ENCODE results near the gene PHACTR1.

The PHACTR1 gene

DNA sequence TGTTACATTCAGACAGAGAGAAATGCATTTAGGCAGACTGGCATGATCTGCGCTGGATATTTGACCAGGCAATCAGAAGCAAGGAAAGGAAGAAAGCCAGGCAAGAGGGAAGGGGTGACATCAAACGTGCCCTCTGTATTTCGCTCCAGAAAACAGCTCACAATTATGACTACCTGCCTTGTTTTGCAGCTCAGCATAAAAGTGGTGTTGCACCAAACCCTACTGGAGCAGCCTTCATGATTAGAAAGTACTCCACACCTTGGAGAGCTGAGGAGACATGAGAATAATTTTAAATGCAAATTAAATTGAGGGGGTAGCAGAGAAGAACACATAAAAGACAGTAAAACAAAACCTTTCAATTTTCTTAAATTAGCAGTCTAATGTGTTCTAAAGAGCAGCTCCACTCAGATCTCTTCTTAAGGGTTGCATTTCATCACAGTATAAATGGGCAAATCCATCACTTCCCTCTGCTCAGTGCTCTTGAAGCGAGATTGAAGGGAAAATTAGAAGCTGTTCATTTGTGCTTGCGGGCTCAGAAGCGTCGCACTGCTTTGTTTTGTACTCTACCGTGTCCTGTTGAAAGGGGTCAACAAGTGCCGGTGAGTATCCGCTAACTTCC is at the start of gene PHACTR1:
Gene PHACTR1, plus strand, starts transcription at position 470 of the 619 bp plus-strand sequence.
- Histone ChIP-seq H3K4me1 (ENCODE audit: insufficient read depth, low read length) (peaks cover 8% of the 10 kb centered on the region; the same call in 1 of the 2 replicates), H3K4me3 (ENCODE audit: low read length) (no peak within 1 kb of the TSS), H3K27ac (ENCODE audit: low read length) (no peak within 1 kb of the TSS), H3K27me3 (ENCODE audit: insufficient read depth, low read length) (no peaks in the 10 kb centered on the region), H3K9ac (ENCODE audit: low read depth, low read length) (no peak within 1 kb of the TSS), H3K9me3 (ENCODE audit: insufficient read depth, low read depth, low read length) (no peaks in the 10 kb centered on the region), H3K36me3 (ENCODE audit: insufficient read depth, low read depth, low read length) (no peaks in the 10 kb centered on the region)

DNA sequence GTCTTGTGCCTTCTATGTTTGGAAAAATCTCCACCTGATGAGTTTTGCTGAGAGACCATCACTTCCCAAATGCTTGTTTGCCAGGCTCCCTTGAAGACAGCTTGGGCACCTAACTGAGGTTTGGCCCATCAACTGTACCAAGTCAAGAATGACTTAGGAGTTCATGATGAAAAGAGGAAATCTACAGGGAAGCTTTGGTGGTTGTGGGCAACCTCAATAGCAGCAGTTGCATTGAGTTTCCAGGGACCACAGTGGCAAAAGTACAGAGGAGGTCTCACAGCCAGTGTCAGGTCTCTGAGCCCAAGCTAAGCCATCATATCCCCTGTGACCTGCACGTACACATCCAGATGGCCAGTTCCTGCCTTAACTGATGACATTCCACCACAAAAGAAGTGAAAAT is 49.7 kb upstream of the PHACTR1 start:
- H3K4me1 ChIP-seq (ENCODE audit: insufficient read depth, low read length): no peaks in the 10 kb centered on the region
- no peaks in the 10 kb centered on the region; the same call in 1 of the 2 replicates for H3K27me3 ChIP-seq (ENCODE audit: insufficient read depth, low read length)

DNA sequence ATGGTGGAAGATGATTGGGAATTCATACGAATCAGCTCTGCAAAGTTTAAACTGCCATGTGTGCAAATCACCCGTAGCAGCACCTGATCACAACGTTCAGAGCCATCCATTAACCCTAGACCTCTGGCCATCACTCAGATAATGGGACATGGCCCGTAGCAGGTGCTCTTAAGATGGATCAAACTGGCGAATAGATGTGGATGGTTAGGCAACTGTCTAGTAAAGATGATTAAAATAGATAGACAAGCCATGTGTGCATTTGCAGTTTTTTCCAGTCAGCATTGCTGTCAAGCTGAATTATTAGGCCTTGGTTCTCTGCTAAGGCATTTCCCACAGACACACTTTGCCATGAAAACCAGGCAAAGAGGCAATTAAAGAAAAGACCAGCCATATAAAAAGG is 40.6 kb upstream of the PHACTR1 start:
- H3K27ac ChIP-seq (ENCODE audit: low read length): no peak overlapping the region
- H3K27me3 ChIP-seq (ENCODE audit: insufficient read depth, low read length): no peaks in the 10 kb centered on the region
- H3K4me3 ChIP-seq (ENCODE audit: low read length): no peak overlapping the region
- H3K36me3 ChIP-seq (ENCODE audit: insufficient read depth, low read depth, low read length): no peaks in the 10 kb centered on the region
- peaks cover 4% of the 10 kb centered on the region for H3K9me3 ChIP-seq (ENCODE audit: insufficient read depth, low read depth, low read length)
- H3K9ac ChIP-seq (ENCODE audit: low read depth, low read length): no peak overlapping the region
- peaks cover 4% of the 10 kb centered on the region; the same call in 1 of the 2 replicates for H3K4me1 ChIP-seq (ENCODE audit: insufficient read depth, low read length)

More for the DNA sequence above, 49.7 kb upstream of the PHACTR1 start:
- H3K27ac ChIP-seq (ENCODE audit: low read length): no peak overlapping the region
- H3K9me3 ChIP-seq (ENCODE audit: insufficient read depth, low read depth, low read length): no peaks in the 10 kb centered on the region
- H3K9ac ChIP-seq (ENCODE audit: low read depth, low read length): no peak overlapping the region
- no peak overlapping the region for H3K4me3 ChIP-seq (ENCODE audit: low read length)
- no peaks in the 10 kb centered on the region for H3K36me3 ChIP-seq (ENCODE audit: insufficient read depth, low read depth, low read length)

DNA sequence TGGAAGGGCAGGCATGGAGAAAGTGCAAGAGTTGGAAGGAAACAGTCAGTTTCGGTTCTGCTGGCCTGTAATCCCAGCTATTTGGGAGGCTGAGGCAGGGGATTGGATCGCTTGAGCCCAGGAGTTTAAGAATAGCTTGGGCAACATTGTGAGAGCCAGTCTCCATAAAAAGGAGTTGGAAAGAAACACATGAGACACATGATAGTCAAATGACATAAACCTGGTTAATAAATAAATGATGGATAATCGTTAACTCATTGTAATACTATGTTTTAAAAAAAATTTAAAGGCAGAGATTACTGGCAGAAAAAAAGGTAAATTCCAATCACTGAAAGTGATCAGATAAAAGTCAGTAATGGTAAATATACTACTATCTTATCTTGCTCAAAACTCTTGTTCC is 37.2 kb upstream of the PHACTR1 start:
- no peak overlapping the region for H3K4me3 ChIP-seq (ENCODE audit: low read length)
- H3K4me1 ChIP-seq (ENCODE audit: insufficient read depth, low read length): no peaks in the 10 kb centered on the region
- no peaks in the 10 kb centered on the region for H3K36me3 ChIP-seq (ENCODE audit: insufficient read depth, low read depth, low read length)
- no peak overlapping the region for H3K27ac ChIP-seq (ENCODE audit: low read length)
- peaks cover 4% of the 10 kb centered on the region for H3K9me3 ChIP-seq (ENCODE audit: insufficient read depth, low read depth, low read length)
- H3K27me3 ChIP-seq (ENCODE audit: insufficient read depth, low read length): no peaks in the 10 kb centered on the region
- H3K9ac ChIP-seq (ENCODE audit: low read depth, low read length): no peak overlapping the region

DNA sequence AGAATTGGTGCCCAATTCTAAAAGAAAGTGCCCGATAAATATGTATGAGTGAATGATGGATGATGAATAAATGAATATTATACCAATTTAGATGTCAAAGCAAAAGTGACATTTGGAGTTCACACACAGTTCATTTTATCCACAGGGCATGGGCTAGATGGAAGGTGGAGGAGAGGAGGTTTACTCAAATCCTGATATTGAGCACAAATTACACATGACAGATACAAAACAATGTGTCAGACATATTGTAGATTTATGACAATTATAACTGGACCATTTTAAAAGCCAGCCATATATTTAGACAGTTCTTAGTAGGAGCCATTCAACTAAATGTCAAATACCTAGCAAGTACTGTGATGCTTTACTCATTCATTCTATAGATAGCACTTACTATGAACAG is 23.4 kb upstream of the PHACTR1 start:
- Histone ChIP-seq H3K27me3 (ENCODE audit: insufficient read depth, low read length) (no peaks in the 10 kb centered on the region), H3K27ac (ENCODE audit: low read length) (no peak overlapping the region), H3K9me3 (ENCODE audit: insufficient read depth, low read depth, low read length) (no peaks in the 10 kb centered on the region), H3K36me3 (ENCODE audit: insufficient read depth, low read depth, low read length) (no peaks in the 10 kb centered on the region), H3K4me1 (ENCODE audit: insufficient read depth, low read length) (no peaks in the 10 kb centered on the region), H3K9ac (ENCODE audit: low read depth, low read length) (no peak overlapping the region), H3K4me3 (ENCODE audit: low read length) (no peak overlapping the region)

DNA sequence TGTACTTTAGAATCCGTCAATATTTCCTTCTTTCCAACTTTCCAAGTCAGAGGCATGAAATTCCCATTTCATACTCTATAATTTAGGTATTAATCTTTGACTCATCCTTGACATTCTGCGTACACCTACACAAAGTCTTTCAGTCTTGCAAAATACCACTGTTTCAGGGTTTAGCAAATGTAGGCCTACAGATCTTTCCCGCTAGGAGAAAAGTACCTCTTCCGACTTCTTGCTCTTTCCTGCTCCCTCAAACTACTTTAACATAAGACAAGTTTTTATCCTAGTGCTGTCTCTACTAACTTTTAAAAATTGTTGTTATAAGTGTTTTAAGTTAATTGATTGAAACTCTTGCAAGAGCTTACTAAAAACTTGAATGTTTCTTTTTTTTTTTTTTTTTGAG is 18.3 kb upstream of the PHACTR1 start:
- no peaks in the 10 kb centered on the region for H3K9me3 ChIP-seq (ENCODE audit: insufficient read depth, low read depth, low read length)
- no peaks in the 10 kb centered on the region for H3K27me3 ChIP-seq (ENCODE audit: insufficient read depth, low read length)
- H3K27ac ChIP-seq (ENCODE audit: low read length): no peak overlapping the region
- no peak overlapping the region for H3K9ac ChIP-seq (ENCODE audit: low read depth, low read length)
- H3K36me3 ChIP-seq (ENCODE audit: insufficient read depth, low read depth, low read length): no peaks in the 10 kb centered on the region
- H3K4me3 ChIP-seq (ENCODE audit: low read length): no peak overlapping the region
- H3K4me1 ChIP-seq (ENCODE audit: insufficient read depth, low read length): peaks cover 17% of the 10 kb centered on the region

DNA sequence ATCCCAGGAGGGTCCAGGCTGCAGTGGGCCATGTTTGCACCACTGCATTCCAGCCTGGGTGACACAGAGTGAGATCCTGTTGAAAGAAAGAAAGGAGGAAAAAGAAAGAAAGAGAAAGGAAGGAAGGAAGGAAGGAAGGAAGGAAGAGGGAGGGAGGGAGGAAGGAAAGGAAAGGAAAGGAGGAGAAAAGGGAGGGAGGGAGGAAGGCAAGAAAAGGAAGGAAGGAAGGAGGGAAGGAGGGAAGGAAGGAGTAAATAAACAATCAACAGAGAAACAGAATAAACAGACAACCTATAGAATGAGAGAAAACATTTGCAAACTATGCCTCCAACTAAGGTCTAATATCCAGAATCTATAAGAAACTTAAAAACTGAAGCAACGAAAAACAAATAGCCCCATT is 11.6 kb upstream of the PHACTR1 start:
- no peak overlapping the region for H3K9ac ChIP-seq (ENCODE audit: low read depth, low read length)
- no peaks in the 10 kb centered on the region for H3K27me3 ChIP-seq (ENCODE audit: insufficient read depth, low read length)
- H3K9me3 ChIP-seq (ENCODE audit: insufficient read depth, low read depth, low read length): no peaks in the 10 kb centered on the region; the same call in 1 of the 2 replicates
- no peaks in the 10 kb centered on the region for H3K36me3 ChIP-seq (ENCODE audit: insufficient read depth, low read depth, low read length)
- H3K4me3 ChIP-seq (ENCODE audit: low read length): no peak overlapping the region
- H3K27ac ChIP-seq (ENCODE audit: low read length): no peak overlapping the region
- H3K4me1 ChIP-seq (ENCODE audit: insufficient read depth, low read length): peaks cover 30% of the 10 kb centered on the region

DNA sequence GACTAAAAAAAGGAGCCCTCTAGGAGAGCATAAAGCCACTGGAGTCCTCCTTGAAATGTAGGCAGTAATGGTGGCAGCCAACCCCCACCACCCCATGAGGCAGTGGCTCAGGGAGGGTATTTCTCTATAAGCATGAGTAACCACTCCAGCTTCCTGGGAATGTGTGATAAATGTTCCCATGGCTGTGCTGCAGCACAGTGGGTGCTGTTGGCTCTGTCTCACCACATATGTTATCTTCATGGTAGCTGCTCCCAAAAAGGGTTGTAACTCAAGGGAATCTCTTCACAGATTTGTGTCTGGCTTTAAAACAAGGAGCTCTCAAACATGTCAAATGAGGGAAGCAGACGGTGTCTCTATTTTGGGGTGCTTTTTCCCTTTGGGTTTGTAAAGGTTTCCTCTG is 7.5 kb upstream of the PHACTR1 start:
- H3K36me3 ChIP-seq (ENCODE audit: insufficient read depth, low read depth, low read length): no peaks in the 10 kb centered on the region
- H3K9me3 ChIP-seq (ENCODE audit: insufficient read depth, low read depth, low read length): no peaks in the 10 kb centered on the region; the same call in 1 of the 2 replicates
- no peak overlapping the region for H3K4me3 ChIP-seq (ENCODE audit: low read length)
- H3K27ac ChIP-seq (ENCODE audit: low read length): no peak overlapping the region
- no peak overlapping the region for H3K9ac ChIP-seq (ENCODE audit: low read depth, low read length)
- no peaks in the 10 kb centered on the region for H3K27me3 ChIP-seq (ENCODE audit: insufficient read depth, low read length)
- peaks cover 16% of the 10 kb centered on the region for H3K4me1 ChIP-seq (ENCODE audit: insufficient read depth, low read length)

DNA sequence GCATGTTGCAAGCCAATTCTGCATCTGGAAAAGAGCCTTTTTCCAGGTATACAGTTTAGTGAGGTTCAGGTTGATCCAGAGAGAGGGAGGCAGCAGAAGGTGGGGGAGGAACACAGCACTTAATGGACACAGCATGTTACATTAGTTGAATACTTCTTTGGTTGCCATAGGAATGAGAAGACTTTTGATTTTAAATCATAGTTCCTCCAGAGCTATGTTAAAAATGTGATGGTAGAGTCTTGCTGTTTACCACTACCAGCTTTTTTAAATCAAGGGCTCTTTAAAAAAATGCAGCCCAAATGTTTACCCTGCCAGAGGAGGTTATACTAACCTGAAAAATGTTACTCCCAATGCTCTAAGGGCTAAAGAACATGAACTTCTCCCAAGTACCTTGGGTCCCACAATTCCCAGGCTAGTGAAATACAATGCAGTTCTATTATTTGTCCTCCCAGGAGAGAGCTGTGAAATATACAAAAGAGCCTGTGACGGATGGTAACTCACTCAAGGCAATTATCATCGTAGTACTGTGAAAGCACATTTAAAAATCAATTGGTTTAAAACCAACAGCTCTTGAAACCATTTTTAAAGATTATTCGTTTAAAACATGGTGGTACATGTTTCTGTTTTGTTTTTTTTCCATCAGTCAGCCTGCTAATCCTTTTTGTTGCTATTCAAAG is 6.9 kb upstream of the PHACTR1 start:
- no peaks in the 10 kb centered on the region for H3K27me3 ChIP-seq (ENCODE audit: insufficient read depth, low read length)
- H3K36me3 ChIP-seq (ENCODE audit: insufficient read depth, low read depth, low read length): no peaks in the 10 kb centered on the region
- H3K9me3 ChIP-seq (ENCODE audit: insufficient read depth, low read depth, low read length): no peaks in the 10 kb centered on the region; the same call in 1 of the 2 replicates
- H3K9ac ChIP-seq (ENCODE audit: low read depth, low read length): no peak overlapping the region
- H3K4me1 ChIP-seq (ENCODE audit: insufficient read depth, low read length): peaks cover 16% of the 10 kb centered on the region
- H3K4me3 ChIP-seq (ENCODE audit: low read length): no peak overlapping the region
- no peak overlapping the region for H3K27ac ChIP-seq (ENCODE audit: low read length)

DNA sequence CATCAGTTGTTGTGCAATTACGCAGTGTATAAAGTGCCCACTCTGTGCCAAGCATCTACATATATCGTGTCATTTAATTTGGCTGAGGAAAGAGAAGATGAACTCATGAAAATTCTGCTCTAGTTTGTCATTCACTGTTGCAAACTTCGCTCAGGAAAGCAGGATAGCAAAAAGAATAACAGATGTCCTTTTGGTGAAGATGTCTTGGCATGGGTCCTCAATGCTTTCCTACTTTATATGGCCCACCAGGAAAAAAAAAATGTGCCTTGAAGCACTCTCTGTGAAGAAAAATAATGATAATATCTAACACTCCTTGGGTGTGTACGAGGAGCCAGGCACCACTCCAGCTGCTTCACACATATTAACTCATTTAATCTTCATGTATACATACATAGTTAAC is 5.6 kb upstream of the PHACTR1 start:
- H3K9ac ChIP-seq (ENCODE audit: low read depth, low read length): no peak overlapping the region
- H3K4me1 ChIP-seq (ENCODE audit: insufficient read depth, low read length): peaks cover 21% of the 10 kb centered on the region
- no peak overlapping the region for H3K4me3 ChIP-seq (ENCODE audit: low read length)
- no peaks in the 10 kb centered on the region for H3K36me3 ChIP-seq (ENCODE audit: insufficient read depth, low read depth, low read length)
- no peaks in the 10 kb centered on the region for H3K27me3 ChIP-seq (ENCODE audit: insufficient read depth, low read length)
- no peaks in the 10 kb centered on the region for H3K9me3 ChIP-seq (ENCODE audit: insufficient read depth, low read depth, low read length)
- no peak overlapping the region for H3K27ac ChIP-seq (ENCODE audit: low read length)

DNA sequence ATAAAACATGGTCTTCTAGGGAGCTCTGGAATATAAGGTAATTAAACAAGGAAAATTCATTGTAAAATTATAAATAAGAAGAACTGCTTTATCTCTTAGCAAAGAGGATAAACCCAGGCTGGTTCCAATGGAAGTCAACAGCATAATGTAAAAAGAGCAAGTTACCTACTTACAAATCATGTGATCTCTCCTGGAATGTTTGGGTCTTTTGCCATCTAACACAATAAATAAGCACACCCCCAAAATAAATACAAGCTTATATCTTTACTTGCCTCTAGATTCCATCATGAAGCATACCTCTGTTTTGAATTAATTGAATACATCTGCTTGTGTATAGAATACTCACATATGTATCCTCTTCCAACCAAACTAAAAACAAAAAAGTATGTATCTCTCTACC is 2.5 kb upstream of the PHACTR1 start:
- no peaks in the 10 kb centered on the region for H3K9me3 ChIP-seq (ENCODE audit: insufficient read depth, low read depth, low read length)
- peaks cover 20% of the 10 kb centered on the region for H3K4me1 ChIP-seq (ENCODE audit: insufficient read depth, low read length)
- no peaks in the 10 kb centered on the region for H3K27me3 ChIP-seq (ENCODE audit: insufficient read depth, low read length)
- H3K4me3 ChIP-seq (ENCODE audit: low read length): no peak overlapping the region
- H3K9ac ChIP-seq (ENCODE audit: low read depth, low read length): no peak overlapping the region
- H3K27ac ChIP-seq (ENCODE audit: low read length): no peak overlapping the region
- no peaks in the 10 kb centered on the region for H3K36me3 ChIP-seq (ENCODE audit: insufficient read depth, low read depth, low read length)

DNA sequence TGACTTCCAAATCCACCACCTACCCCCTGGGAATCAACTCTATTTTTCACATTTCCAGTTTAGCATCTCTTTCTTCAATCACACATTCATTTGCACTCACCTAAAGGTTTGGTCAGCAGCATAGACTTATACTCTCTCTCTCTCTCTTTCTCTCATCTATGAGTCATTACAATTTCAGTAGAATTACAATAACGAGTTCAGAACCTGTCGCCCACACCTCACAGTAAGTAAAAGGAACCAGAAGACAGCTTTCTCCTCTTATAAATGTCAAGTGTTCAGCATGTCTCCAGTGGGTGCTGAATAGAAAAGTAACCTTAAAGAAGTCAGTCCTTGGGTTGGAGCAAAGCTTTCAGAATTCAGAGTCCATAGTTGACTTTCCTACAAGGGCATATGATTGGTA is 1.1 kb upstream of the PHACTR1 start:
- Histone ChIP-seq H3K36me3 (ENCODE audit: insufficient read depth, low read depth, low read length) (no peaks in the 10 kb centered on the region), H3K9ac (ENCODE audit: low read depth, low read length) (no peak overlapping the region), H3K4me1 (ENCODE audit: insufficient read depth, low read length) (peaks cover 8% of the 10 kb centered on the region; the same call in 1 of the 2 replicates), H3K27me3 (ENCODE audit: insufficient read depth, low read length) (no peaks in the 10 kb centered on the region), H3K9me3 (ENCODE audit: insufficient read depth, low read depth, low read length) (no peaks in the 10 kb centered on the region), H3K4me3 (ENCODE audit: low read length) (no peak overlapping the region), H3K27ac (ENCODE audit: low read length) (no peak overlapping the region)
